OCI-LY1 (cell line): ENCODE measurements around the gene RFX2.

Experiments
- CTCF ChIP-seq: fragments of 200-600 bp; sonication (generic), shearing (Covaris generic); IDR thresholded peaks from 2 replicates; pipeline ENCODE4 v1.5.1; 2017; ENCODE audit warnings: mild to moderate bottlenecking, antibody characterized with exemption, low read length, moderate library complexity, mixed read lengths
- EZH2 ChIP-seq: fragments of 200-600 bp; sonication (generic), shearing (Covaris generic); IDR thresholded peaks from 2 replicates; pipeline ENCODE4 v1.8.0; 2017; ENCODE audit warnings: borderline replicate concordance, mixed run types, mild to moderate bottlenecking, antibody characterized with exemption, low read length, moderate library complexity, mixed read lengths

- TF ChIP-seq EZH2 (no peak), CTCF (no peak)
Measured at GRCh38 chr19:5975388-5975728, 134.9 kb downstream of the RFX2 start.
